CD1c-positive myeloid dendritic cell (primary cell): Measurements from ENCODE around the gene AKT3.
A peak's percentile ranks its signal among the peaks of the same experiment; 100 is the strongest.

Experiments used
- DNase-seq: peaks from one replicate; pipeline ENCODE4 v3.0.0-alpha.2; 2016; ENCODE audit errors: extremely low spot score

AKT3 gene

DNA sequence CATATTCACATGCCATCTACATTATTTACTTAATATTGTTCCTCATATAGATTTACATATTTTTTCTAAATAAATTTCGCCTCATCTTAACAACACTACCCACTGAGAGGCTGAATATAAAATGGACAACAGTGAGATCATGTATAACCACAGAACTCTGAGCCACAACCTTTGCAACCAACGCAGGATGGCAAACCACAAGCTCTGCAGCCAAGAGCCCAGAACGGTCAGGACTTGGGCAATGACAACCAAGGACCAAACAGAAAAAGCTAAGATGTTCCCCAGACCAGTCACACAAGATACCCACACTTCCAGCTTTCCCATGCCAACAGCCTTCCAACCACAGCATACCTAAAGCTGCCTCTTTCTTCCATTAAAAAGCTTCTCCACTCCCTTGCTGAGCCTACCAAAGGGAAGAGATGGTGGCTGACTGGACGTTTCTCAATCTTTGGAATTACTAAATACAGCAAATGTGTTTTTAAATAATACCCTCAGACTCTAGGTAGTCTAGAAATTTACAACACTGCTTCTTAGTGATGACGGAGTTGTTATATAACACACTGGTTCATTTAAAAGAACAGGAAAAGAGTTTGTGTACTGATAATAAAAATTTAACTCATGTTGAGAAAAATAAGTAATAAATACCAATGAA is 117.9 kb downstream of the AKT3 start:
- peak; percentile 44 for DNase-seq

DNA sequence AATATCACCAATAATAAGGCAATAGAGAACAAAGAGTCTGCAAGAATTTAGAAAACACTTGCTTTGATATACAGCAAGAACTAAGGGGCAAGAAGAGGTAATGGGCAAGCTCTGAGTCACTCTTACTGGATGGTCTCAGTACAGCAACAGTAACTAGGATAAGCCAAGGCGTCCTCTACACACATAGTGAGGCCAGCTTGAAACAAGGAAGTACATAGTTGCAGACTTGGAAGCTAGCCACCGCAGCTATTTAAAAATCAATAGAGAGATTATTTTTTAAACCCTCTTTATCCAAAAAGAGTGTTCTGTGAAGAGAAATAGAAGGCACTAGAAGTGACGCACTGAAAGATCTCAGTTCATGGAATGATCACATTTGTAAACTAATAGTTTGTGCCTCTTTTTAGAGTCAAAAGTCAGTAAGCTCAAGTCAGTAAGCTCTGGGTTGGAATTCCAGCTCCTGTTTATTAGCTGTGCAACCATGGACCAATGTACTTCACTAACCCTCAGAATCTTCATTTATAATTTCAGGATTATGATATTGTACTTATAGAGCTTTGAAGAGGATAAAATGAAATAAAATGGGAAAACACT is 118.6 kb downstream of the AKT3 start:
- peak; percentile 68 for DNase-seq

DNA sequence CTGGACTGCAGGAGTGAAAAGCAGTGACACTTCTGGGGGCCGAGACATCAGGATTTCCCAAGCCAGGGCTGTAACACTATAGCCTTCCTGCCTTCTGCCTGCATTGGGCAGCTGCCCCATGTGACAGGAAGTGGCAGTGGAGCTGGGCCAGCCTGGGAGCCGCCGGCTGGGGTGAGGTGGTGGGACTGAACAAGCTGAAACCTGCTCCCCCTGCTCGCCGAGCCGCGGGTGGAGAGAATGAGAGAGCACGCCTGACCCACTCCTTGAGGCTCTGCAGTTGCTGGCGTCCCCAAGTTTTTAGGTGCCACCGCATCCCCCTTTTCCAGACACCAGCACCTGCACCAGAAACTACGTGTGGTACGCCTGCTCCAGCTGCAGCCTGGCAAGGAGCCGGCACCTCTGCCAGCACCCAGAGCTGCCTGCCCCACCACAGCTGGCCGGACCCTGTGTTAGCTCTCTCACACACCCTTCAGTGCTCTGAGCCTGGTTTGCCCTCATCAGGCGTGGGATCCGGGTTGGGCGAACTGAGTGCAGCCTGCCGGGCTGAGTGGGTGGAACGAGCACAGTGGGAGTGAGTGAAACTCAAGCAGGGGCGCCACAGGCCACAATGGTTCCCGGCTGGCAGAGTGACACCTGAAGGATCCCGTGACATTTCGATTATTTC is 119.4 kb downstream of the AKT3 start:
- DNase-seq, result no peak

DNA sequence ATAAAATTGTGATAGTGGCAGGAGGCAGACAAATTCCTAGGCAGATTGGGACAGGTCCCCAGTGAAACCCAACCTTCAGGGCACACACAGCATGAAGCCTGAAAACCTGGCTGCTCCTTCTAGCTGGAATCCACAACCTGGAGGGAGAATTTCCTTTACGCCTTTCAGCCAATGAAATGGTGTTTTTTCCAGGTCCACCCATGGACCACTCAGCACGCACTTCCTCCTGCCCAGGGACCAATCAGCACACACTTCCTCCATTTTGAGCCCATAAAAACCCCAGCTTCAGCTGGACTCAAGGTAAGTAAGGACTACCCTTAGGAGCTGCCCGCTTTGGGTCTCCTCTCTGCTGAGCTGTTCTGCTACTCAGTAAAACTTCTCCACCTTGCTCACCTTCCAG is 120.1 kb downstream of the AKT3 start:
- DNase-seq, result no peak

DNA sequence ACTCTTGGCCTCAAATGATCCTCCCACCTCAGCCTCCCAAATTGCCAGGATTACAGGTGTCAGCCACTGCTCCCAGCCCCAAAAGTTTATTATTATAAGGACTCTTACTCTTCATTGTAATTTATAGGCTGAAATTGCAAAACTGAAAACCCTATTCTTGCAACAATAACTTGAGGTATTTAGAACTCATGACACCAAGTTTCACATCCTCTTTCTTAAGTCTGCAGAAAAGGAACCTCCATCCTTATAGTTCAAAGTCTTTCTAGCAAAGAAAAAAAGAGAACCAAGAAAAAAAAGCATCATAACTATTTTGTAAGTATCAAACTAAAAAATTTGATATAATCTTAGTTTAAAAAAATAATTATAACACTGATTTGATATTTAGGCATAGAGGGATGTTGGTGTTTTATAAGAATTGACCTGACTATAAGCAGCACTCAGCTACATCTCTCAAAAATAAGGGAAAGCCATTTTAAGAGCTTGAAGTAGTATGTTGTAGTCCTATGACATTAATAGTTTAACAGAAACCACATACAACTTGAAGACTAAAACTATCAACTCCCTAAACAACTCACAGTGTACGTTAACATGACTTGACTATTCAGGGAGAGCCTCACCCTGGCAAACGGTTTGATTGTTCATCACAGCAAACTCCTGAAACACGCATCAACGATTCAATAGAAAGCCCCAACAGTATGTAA is 122.4 kb downstream of the AKT3 start:
- peak; percentile 93 for DNase-seq

DNA sequence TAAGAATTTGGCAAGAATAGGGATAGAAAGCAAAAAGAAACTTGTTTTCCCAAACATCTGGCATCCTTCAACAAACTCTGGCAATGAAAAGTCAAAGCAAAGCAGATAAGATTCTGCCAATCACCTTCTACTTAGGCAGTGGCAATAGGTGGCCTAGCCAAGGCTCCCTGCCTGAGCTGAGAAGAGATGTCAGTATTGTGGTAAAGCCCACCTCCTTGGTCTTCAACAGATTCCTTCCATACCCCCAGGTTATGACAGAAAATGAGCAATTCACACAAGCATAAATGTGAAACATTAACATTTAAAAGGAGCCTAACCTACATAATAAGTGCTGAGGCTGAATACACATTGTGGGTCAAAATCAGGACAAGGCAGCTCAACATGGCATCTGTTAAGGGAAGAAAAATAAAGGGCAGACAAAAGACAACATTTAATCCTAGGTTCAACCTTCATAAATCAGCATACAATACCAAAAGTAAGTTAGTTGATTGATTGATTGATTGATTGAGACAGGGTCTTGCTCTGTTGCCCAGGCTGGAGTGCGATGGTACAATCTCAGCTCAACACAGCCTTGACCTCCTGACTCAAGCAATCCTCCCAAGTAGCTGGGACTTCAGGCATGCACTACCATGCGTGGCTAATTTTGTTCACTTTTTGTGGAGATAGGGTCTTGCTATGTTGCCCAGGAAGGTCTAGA is 123.1 kb downstream of the AKT3 start:
- DNase-seq, result no peak

DNA sequence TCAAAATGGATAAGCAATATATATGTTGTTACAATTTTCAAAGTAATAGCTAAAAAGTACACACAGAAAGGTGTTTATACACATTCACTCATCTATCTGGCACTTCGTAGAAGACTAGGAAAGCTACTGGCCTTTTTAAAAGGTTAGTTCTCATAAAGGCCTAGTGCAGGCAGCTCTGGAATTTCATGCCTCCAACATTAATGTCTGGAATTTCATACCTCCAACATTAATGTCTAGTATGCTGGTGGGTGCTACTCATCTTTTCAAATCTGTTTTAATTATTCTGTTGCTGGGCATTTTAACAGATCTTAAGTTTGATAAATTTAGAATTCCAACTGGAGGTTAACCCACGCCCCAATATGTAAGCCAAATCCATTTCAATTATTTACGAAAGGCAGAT is 124.2 kb downstream of the AKT3 start:
- no peak for DNase-seq

DNA sequence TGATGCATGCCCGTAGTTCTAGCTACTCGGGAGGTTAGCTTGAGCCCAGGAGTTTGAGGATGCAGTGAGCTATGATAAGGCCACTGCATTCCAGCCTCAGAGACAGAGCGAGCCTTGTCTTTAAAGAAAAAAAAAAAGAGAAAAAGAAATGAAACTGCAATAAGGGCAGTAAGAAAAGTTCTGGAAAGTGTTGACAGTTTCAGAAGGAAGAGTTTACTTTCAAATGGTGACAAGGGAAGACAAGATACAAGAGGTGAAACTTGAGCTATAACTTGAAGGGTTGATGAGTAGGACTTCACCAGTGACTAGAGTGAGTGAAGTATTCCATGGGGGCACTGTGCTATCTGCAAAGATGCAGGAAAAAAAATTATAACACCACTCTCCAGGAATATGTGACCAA is 125.0 kb downstream of the AKT3 start:
- no peak for DNase-seq

DNA sequence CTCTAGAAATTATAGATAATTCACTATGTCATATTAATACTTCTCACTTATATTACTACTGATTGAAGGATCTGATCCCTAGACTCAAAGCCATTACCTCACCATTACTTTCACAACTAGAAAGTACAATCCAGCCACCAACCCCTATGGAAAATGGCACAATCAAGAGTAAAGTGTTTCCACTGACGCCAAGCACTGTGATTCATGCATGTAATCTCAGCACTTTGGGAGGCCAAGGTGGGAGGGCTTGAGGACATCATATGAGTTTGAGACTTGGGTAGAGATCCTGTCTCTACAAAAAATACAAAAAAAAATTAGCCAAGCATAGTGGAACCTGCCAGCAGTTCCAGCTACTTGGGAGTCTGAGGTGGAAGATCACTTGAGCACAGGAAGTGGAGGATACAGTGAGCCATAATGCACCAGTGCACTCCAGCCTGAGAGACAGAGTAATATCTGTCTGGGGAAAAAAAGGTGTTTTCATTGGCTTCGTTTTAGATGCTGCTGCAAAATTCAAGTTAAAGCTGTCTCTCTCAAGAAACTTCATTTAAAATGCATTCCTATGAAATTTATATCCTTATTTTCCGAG is 126.5 kb downstream of the AKT3 start:
- peak; percentile 19 for DNase-seq

DNA sequence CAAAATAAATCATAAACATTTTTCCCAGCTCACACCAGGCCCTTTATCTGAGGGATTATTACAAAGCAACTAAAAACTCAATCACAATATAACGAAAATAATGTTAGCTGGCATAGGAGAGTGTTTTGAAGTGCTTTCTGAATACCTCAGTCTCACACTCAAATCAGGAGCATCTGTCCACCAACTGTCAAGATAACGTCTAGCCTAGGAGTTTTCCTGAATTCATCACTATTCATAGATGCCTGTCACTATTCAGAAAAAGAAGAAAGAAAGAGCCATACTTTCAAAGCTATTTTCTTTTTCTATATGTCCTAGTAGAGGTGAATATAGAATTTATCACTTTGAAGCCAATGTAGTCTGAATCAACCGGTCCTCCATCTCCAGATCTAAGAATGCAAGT is 127.0 kb downstream of the AKT3 start:
- DNase-seq, result no peak

DNA sequence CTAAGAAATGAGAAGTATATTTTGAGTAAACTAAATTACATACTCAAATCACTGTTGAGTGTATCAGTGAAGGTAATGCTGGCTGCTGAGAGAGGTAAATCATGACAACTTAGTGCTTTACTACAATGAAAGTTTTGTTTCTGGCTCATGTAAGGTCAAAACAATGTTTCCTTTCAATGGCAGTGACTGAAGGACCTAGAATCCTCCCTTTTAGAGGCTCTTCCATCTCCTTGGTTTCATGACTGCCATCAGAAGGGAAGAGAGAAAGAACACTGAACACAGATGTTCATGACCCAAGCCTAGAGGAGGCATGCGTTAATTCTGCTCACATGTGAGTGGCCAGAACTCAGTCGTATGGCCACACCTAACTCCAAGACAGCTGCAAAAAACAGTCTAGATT is 130.6 kb downstream of the AKT3 start:
- no peak for DNase-seq

DNA sequence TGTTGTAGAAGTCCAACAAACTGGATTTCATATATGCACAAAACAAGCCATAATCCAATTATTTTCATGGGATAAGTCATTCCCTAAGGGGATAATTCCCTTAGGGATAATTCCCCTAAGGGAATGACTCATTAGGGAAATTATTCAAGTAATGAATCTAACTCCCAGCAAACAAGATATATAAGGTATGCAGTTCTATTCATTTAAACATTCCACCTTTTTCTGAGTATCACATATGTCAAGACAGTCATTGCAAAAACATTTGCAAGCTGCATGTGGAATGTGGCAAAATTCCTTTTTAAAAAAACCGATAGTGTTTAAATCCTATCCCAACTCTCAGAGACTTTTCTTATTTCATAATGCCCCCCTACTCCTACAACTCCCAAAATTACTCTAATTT is 131.2 kb downstream of the AKT3 start:
- DNase-seq, result no peak

DNA sequence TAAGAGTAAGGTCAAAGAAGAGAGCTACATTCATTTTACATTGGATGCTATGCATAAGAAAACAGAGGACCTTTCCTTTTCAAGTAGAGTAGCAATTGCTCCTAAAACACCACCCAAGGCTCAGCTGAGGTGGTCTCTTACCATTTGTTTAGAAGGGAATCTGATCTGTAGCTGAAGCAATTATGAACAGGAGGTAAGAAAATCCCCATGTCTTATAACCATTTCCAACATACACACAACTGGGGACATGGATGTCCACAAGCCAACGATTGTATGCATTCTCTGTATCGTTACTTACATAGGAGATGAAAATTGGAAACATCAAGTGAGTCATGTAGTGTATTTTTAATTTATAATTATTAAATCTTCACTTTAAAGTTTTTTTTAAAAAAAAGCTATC is 132.0 kb downstream of the AKT3 start:
- DNase-seq, result no peak

DNA sequence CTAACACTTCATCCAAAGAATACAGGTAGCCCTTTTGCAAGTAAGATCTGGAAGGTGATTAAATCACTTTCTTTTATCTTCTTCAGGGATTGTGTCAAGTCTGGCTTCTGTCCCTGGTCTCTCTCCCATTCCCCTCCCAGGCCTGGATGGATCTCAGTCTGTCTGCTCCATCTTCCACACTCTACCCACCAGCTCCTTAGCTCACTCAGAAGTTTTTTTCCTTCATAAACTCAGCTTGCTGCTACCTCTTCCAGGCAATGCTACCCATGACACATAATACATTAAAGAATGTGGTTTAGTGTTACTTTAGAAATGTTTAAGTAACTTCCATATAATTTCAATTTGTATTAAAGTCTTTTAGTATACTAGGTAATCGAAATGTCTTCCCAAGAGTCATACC is 133.1 kb downstream of the AKT3 start:
- no peak for DNase-seq

DNA sequence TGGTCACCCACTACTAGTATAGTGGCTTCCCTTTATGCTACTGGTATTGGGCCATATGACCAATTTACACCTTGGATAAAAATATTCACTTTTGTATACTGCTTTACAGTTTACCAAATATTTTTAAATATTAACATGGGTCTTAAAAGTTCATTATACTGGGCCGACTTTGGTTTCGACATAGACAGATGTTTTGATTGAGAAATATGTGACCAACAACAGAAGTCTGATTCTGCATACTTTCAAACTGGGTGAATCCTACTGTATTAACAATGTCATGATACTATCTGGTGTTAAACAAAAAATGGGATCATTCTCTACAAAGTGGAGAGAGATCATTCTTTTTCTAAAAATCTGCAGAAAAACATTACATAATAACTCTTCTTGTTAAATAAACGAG is 134.8 kb downstream of the AKT3 start:
- DNase-seq, result no peak

DNA sequence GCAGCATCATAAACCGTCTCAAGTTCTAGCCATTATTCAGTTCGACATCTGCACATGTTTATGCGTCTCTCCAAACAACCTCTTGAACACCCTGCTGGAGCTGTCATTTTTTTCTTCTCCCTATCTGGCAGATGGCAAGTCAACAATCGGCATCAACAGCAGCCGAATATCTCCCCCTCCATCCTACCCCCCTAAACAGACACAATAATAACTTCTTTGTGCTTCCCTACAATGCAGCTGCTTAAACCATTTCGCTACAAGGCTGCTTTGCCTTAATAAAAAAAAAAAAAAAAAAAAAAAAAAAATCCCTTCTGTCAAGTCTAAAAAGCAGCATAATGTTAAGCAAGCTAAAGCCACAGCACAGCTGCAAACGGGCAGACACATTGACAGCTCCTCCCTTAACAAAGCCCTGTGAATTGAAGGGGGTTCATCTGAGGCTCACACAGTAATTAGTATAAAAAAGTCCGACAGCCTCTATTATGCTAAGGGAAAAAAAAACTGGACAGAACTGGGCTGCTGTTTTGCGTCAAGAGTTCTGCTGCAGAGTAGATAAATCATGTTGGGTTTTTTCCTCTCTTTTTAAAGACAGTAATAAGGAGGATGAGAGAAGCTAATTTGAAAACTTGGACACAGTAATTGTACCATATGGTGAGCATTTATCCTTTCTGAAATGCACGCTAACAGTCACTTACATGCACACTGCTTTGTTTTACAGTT is 136.4 kb downstream of the AKT3 start:
- DNase-seq, result no peak

DNA sequence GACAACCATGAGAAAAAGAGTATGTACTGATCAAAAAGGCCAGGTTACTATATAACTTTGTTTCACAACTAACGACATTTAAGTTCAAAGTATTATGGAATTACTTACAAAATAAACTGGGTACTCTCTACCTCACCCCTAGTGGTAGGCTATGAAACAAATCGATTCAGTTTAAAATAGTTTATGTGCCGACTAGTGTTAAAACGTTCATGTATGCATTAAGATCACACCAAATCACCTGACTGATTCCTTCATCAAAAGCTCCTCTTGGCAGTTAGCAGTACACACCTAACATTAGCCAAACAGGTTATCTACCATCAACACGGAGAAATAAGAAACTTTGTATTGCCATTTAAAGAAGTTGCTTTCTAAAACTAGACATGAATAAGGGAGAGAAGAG is 137.1 kb downstream of the AKT3 start:
- no peak for DNase-seq

DNA sequence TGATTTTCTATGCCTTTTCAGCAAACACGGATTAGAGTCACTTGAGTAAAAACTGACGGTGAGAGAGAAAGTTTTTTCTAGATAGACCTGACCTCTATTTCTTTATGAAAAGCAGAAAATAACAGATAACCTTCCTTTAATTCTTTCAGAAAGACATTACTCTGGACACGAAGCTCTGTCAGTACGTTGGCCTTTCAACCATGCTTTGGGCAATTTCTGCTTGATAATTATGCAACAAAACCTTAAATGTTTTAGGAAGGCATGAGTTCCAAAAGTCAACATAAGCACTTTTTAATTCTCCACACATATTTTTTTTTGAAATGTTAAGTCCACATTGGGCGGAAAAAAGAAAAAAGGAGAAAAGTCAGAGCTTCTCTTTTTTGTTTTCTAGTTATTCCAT is 137.8 kb downstream of the AKT3 start:
- no peak for DNase-seq

DNA sequence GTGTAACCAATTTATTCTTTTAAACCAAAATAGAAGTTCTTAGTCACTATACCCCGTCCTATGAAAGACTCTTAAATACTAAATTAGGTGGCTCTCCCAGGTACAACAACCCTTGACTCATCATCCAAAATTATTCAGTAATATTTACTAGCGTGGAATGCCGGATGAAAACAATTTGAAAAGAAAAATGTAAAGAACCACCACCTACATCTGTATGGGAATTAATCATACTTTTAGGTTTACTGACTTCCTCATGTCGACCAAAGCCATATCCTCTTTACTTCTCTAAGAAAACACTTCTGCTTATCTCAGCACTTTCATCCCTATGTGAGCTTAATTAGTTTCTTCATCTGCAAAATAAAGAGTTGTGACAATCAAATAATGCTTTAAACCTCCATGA is 139.6 kb downstream of the AKT3 start:
- peak; percentile 55 for DNase-seq

DNA sequence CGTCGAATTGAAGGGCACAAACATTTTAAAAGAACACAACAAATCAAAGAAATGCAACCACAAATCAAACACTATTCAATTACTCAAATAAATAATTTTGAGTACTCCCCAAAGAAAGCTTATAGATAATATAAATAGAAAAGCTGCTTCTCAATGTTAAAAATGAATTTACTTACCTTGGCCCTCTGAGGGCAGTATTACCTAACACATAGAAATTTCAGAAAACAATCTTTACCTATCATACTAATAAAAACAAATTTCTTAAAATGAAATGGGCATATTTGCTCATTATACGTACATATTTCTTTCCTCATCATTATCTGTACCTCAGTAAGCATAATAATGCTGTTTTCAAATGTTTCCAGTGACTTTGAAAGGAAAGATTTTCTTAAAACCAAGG is 141.8 kb downstream of the AKT3 start:
- DNase-seq, result no peak

DNA sequence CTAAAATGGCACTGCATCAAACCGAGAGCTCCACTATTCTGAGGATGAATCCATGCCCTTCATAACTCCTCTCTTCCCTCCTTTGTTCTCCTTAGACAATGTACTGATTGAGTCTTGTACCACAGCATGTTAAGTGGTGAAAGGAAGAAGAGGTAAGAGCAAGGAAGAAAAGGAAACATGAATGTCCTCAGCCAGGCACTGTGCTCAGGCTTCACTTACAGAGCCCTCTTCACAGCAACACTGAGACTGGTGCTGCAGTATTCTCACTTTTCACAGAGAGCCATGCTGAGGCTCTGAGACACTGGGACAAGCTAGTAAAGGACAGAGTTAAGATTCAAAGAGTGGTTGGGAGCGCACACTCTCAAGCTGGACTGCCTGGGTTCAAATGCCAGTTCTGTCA is 143.5 kb downstream of the AKT3 start:
- no peak for DNase-seq
